Left lung (tissue), 10 donors: ENCODE data around the gene TJP2. TPM values are rescaled to one million over a fixed set of nuclear protein-coding genes. Genes with fewer than 3 reads are reported as not detected.

Experiments used
- ATAC-seq: fragments of 200-7000 bp; cut with Tn5 transposase; one replicate; pipeline ENCODE4 v1.9.1; 2020; ENCODE audit warnings: moderate library complexity
- DNase-seq, 4 donors: peaks; one replicate each; pipeline ENCODE4 v3.0.0-alpha.2; 2013 to 2020
- H3K27ac ChIP-seq, 2 donors: fragments of 200-600 bp; sonication (generic) in 1 of 2; one replicate each; pipeline versions ENCODE4 v1.5.0 to v1.8.0; 2020 to 2021
- H3K27me3 ChIP-seq, 2 donors: fragments of 200-600 bp; sonication (generic) in 1 of 2; one replicate each; pipeline versions ENCODE4 v1.5.0 to v1.8.0; 2020 to 2021
- H3K36me3 ChIP-seq, 2 donors: fragments of 200-600 bp; sonication (generic) in 1 of 2; one replicate each; pipeline versions ENCODE4 v1.5.0 to v1.8.0; 2020 to 2021
- H3K4me1 ChIP-seq, 2 donors: fragments of 200-600 bp; one replicate each; pipeline ENCODE4 v1.8.0; 2021
- H3K4me3 ChIP-seq, 2 donors: fragments of 200-600 bp; sonication (generic) in 1 of 2; one replicate each; pipeline versions ENCODE4 v1.5.0 to v1.8.0; 2020 to 2021; ENCODE audit warnings: mild to moderate bottlenecking in 1 of 2
- H3K9me3 ChIP-seq, 2 donors: fragments of 200-600 bp; sonication (generic) in 1 of 2; one replicate each; pipeline versions ENCODE4 v1.5.0 to v1.8.0; 2020 to 2021
- CTCF ChIP-seq, 2 donors: fragments of 200-600 bp; sonication (generic) in 1 of 2; IDR thresholded peaks; one replicate each; pipeline versions ENCODE4 v1.5.0 to v1.8.0; 2021; ENCODE audit warnings: antibody characterized with exemption in 2 of 2
- intact Hi-C, 2 donors: fragments of 100-400 bp; cut with DNase I; formaldehyde crosslinking; loops; one replicate each; pipeline versions ENCODE4 v1.11.2 to v1.14.2; 2022
- polyA plus RNA-seq, 6 donors: library from polyadenylated mRNA; unstranded; fragments of 120-200 nt; gene quantifications; one replicate each; pipeline ENCODE4 v1.2.1, GENCODE V29; 2013; ENCODE audit not compliant: insufficient read length in 6 of 6
- total RNA-seq, 2 donors: library from RNA; stranded (reverse); fragmentation: NEBNext Ultra II Directional; extraction: Animal tissue kit (Norgen Biotek cat#: 25700); gene quantifications; one replicate each; pipeline ENCODE4 v1.2.1, GENCODE V29; 2021
- donor health status: DM: no; HTN: yes; CAD: no.
- donor health status: DM: no; HTN: no; CAD: no.

Gene TJP2
- total and polyA plus RNA-seq, 8 donors: 93.0 to 139 (median 114) TPM

GRCh38 chr9:69173497-69173890, 583 bp upstream of the TJP2 start:
- H3K9me3 ChIP-seq: no peaks in the 10 kb centered on the region
- peak overlapping the region; percentile 75 to 87 for H3K27ac ChIP-seq
- H3K4me1 ChIP-seq: peaks cover 7 to 85% of the 10 kb centered on the region in 2 donors
- TF ChIP-seq CTCF (IDR thresholded peaks at IDR 0.05): no peak
- no peaks in the 10 kb centered on the region for H3K36me3 ChIP-seq
- peak overlapping the region; percentile 56 to 65 for H3K4me3 ChIP-seq
- intact Hi-C loops: no loop called here
- H3K27me3 ChIP-seq: no peaks in the 10 kb centered on the region
- ATAC-seq (no peak), DNase-seq (no peak)

- ATAC-seq: peak; percentile 61
- peak in 2 of 4 donors; percentile 62 to 72 for DNase-seq
- Histone ChIP-seq H3K27me3 (no peaks in the 10 kb centered on the region), H3K9me3 (no peaks in the 10 kb centered on the region), H3K4me1 (peaks cover 7 to 85% of the 10 kb centered on the region in 2 donors), H3K4me3 (peak overlapping the region; percentile 56 to 65), H3K27ac (peak overlapping the region; percentile 75 to 87), H3K36me3 (no peaks in the 10 kb centered on the region)
- intact Hi-C loops: no loop called here
- no peak for TF ChIP-seq CTCF (IDR thresholded peaks at IDR 0.05)
Measured at GRCh38 chr9:69174616-69175463, 763 bp downstream of the TJP2 start.

- intact Hi-C loops: no loop called here
- DNase-seq: no peak
- H3K27ac ChIP-seq: peak overlapping the region; percentile 75 to 87
- ATAC-seq: no peak
- H3K4me1 ChIP-seq: peaks cover 11 to 86% of the 10 kb centered on the region in 2 donors
- H3K36me3 ChIP-seq: no peaks in the 10 kb centered on the region
- no peaks in the 10 kb centered on the region for H3K27me3 ChIP-seq
- H3K9me3 ChIP-seq: no peaks in the 10 kb centered on the region
- H3K4me3 ChIP-seq: peak overlapping the region; percentile 56 to 65
- no peak for TF ChIP-seq CTCF (IDR thresholded peaks at IDR 0.05)
Measured at GRCh38 chr9:69175486-69175885, 1.4 kb downstream of the TJP2 start.

GRCh38 chr9:69176471-69177171, 2.5 kb downstream of the TJP2 start:
- intact Hi-C loops: no loop called here

More at GRCh38 chr9:69176471-69177171, 2.5 kb downstream of the TJP2 start:
- ATAC-seq (no peak), DNase-seq (no peak)
- no peak for TF ChIP-seq CTCF (IDR thresholded peaks at IDR 0.05)
- no peaks in the 10 kb centered on the region for H3K36me3 ChIP-seq
- peak overlapping the region in 1 of 2 donors; percentile 9 for H3K27ac ChIP-seq
- no peaks in the 10 kb centered on the region for H3K9me3 ChIP-seq
- H3K27me3 ChIP-seq: no peaks in the 10 kb centered on the region
- peaks cover 15 to 89% of the 10 kb centered on the region in 2 donors for H3K4me1 ChIP-seq
- no peak overlapping the region for H3K4me3 ChIP-seq
